Neural crest cell (in vitro differentiated cells): Measurements from ENCODE around the gene NPEPL1. TPM values are rescaled to one million over a fixed set of nuclear protein-coding genes. Genes with fewer than 3 reads are reported as not detected.
A peak's percentile ranks its signal among the peaks of the same experiment; 100 is the strongest.

Source experiments
- DNase-seq: peaks from one replicate; pipeline ENCODE4 v3.0.0; 2021; ENCODE audit warnings: low read depth, mixed read lengths, low spot score
- H3K27ac Mint-ChIP-seq: one replicate; pipeline ENCODE4 v1.8.0; 2021; ENCODE audit warnings: mild to moderate bottlenecking, mixed read lengths; ENCODE audit not compliant: unreplicated experiment
- H3K27me3 Mint-ChIP-seq: 2 replicates; pipeline ENCODE4 v1.8.0; 2021; ENCODE audit warnings: low read depth, mild to moderate bottlenecking, mixed read lengths
- H3K36me3 Mint-ChIP-seq: 2 replicates; pipeline ENCODE4 v1.8.0; 2021; ENCODE audit warnings: low read depth, mild to moderate bottlenecking, mixed read lengths
- H3K4me1 Mint-ChIP-seq: 2 replicates; pipeline ENCODE4 v1.8.0; 2021; ENCODE audit warnings: mixed read lengths
- H3K4me3 Mint-ChIP-seq: one replicate; pipeline ENCODE4 v1.8.0; 2021; ENCODE audit warnings: mild to moderate bottlenecking, mixed read lengths
- H3K9me3 Mint-ChIP-seq: 2 replicates; pipeline ENCODE4 v1.8.0; 2021; ENCODE audit warnings: mixed read lengths
- total RNA-seq: library from RNA; stranded (reverse); gene quantifications from 2 replicates; pipeline ENCODE4 v1.2.1, GENCODE V29; 2021
- TF ChIP-seq, protein P1 (sequence below): fragments of 200-600 bp; sonication (generic); conservative IDR thresholded peaks from 2 replicates; pipeline ENCODE4 v1.5.0; 2021; ENCODE audit warnings: antibody characterized with exemption, mild to moderate bottlenecking

NPEPL1 gene
- total RNA-seq, 1 donor from 2014 or later: 34.0 TPM

GRCh38 chr20:58718729-58719128 lies 26.1 kb downstream of the NPEPL1 start:
- Mint-ChIP-seq H3K4me1 (peaks cover 46% of the 10 kb centered on the region), H3K9me3 (peaks cover 2% of the 10 kb centered on the region), H3K36me3 (no peaks in the 10 kb centered on the region), H3K27ac (peak overlapping the region; percentile 85), H3K27me3 (peaks cover 39% of the 10 kb centered on the region), H3K4me3 (no peak overlapping the region)
- TF ChIP-seq, protein P1, sequence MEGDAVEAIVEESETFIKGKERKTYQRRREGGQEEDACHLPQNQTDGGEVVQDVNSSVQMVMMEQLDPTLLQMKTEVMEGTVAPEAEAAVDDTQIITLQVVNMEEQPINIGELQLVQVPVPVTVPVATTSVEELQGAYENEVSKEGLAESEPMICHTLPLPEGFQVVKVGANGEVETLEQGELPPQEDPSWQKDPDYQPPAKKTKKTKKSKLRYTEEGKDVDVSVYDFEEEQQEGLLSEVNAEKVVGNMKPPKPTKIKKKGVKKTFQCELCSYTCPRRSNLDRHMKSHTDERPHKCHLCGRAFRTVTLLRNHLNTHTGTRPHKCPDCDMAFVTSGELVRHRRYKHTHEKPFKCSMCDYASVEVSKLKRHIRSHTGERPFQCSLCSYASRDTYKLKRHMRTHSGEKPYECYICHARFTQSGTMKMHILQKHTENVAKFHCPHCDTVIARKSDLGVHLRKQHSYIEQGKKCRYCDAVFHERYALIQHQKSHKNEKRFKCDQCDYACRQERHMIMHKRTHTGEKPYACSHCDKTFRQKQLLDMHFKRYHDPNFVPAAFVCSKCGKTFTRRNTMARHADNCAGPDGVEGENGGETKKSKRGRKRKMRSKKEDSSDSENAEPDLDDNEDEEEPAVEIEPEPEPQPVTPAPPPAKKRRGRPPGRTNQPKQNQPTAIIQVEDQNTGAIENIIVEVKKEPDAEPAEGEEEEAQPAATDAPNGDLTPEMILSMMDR: no peak
- DNase-seq: no peak

DNA sequence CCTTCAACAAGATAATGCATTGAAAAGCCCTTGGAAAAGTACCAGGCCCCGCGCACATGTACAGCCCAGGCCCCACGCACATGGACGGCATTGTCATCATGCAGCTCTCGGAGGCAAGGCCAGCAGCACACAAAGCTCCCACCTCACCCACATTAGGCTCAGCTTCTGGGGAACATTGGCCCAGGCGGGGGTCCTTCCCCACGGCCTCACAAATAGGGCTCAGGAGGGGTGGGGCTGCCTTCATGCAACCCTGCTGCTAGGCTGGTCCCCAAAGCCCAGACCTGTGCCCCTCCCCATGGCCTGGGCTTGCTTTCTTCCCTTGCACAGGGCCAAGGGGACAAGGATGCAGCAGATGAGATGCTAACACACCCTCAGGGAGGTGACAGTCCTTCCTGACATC lies 26.7 kb downstream of the NPEPL1 start:
- TF ChIP-seq, protein P1: no peak
- Mint-ChIP-seq H3K27me3 (peaks cover 42% of the 10 kb centered on the region), H3K36me3 (no peaks in the 10 kb centered on the region), H3K4me1 (peaks cover 46% of the 10 kb centered on the region), H3K27ac (no peak overlapping the region), H3K4me3 (no peak overlapping the region), H3K9me3 (peaks cover 2% of the 10 kb centered on the region)
- no peak for DNase-seq

DNA sequence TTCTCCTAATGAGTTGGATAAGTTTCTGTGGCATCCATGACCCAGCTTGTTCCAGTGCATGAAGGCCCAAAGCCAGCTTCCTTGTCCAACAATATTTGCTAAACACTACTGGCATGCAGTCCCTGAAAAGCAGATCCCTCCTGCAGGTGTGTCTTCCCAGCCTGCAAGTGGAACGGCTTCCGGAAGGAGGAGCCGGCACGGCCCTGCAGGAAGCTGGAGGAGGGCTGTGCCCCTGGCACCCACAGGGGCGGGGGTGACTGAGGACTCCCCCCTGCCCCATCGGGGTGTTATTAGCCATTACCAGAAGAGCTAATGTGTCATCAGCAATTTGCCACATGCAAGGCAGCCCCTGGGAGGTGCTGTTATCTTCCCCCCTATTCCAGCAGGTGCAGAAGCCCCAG lies 27.4 kb downstream of the NPEPL1 start:
- Mint-ChIP-seq H3K4me3 (no peak overlapping the region), H3K27ac (no peak overlapping the region), H3K36me3 (peaks cover 4% of the 10 kb centered on the region), H3K9me3 (peaks cover 2% of the 10 kb centered on the region), H3K27me3 (peaks cover 48% of the 10 kb centered on the region), H3K4me1 (peaks cover 46% of the 10 kb centered on the region)
- DNase-seq: no peak
- TF ChIP-seq, protein P1: no peak

GRCh38 chr20:58720890-58721289 lies 28.3 kb downstream of the NPEPL1 start:
- Mint-ChIP-seq H3K36me3 (peaks cover 4% of the 10 kb centered on the region), H3K27me3 (peaks cover 48% of the 10 kb centered on the region), H3K4me1 (peaks cover 39% of the 10 kb centered on the region), H3K4me3 (no peak overlapping the region), H3K9me3 (peaks cover 2% of the 10 kb centered on the region), H3K27ac (no peak overlapping the region)
- TF ChIP-seq, protein P1: no peak
- DNase-seq: no peak

DNA sequence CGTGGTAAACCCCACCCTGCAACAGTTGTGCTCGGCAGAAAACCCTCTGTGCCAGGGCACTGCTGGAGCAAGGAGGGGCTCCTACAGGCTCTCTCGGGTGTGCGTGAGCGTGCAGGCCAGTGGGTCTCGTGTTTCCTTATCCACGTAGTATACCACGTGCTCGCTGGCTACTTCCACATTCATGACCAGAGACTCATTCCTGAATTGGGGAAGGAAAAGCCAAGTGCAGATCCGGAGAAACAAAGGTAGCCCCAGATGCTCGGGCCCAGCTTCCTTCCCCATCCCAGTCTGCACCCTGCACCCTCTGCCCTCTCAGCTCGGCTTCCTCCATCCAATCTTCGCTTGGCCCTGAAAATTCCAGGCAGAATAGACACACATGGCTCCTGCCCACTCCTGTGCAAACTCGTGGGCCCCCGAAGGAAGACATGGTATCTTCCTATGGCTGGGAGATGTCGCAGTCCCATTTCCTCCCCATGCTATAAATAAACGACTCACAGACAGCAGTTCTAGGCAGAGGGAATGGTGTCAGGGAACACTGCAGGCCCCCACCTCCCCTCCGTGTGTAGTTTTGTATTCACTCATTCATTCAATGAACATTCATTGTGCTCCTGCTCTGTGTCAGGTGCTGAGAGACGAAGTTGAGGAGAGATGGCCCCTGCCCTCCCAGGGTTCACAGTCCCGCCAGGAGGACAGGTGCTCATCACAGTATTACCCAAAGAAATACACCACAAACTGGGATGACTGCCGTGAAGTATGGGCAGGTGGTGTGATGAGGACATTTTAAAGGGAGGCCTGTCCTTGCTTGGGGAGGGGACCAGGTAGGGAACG lies 29.6 kb downstream of the NPEPL1 start:
- TF ChIP-seq, protein P1: no peak
- DNase-seq: no peak
- Mint-ChIP-seq H3K4me3 (no peak overlapping the region), H3K36me3 (peaks cover 4% of the 10 kb centered on the region), H3K4me1 (peaks cover 31% of the 10 kb centered on the region), H3K27me3 (peaks cover 46% of the 10 kb centered on the region), H3K9me3 (peaks cover 5% of the 10 kb centered on the region), H3K27ac (peak overlapping the region; percentile 91)
